PFSK-1 (cell line): ENCODE data around the gene NHSL2.

Experiments
- FOXP2 ChIP-seq: optimal IDR thresholded peaks from 2 replicates; pipeline ENCODE3; 2011; ENCODE audit warnings: borderline replicate concordance, control low read depth, inconsistent platforms; ENCODE audit not compliant: insufficient read depth; ENCODE audit errors: extremely low read length, extremely low read depth
- POLR2AphosphoS5 ChIP-seq: IDR thresholded peaks from 2 replicates; pipeline ENCODE4 v1.6.1; 2012; ENCODE audit warnings: low read depth, mild to moderate bottlenecking, control low read depth, low read length, moderate library complexity
- REST ChIP-seq, 2 experiments: IDR thresholded peaks; 2 replicates each; pipeline versions ENCODE4 v1.6.1 to v1.8.0; 2011 to 2012; ENCODE audit warnings: low read depth in 2 of 2, low read length in 2 of 2, control low read depth in 1 of 2, inconsistent platforms in 1 of 2, mild to moderate bottlenecking in 1 of 2, moderate library complexity in 1 of 2; ENCODE audit not compliant: insufficient read depth in 1 of 2
- SIN3A ChIP-seq: IDR thresholded peaks from 2 replicates; pipeline ENCODE4 v1.6.1; 2012; ENCODE audit warnings: mild to moderate bottlenecking, low read length, moderate library complexity, borderline replicate concordance; ENCODE audit not compliant: insufficient read depth
- TAF1 ChIP-seq: IDR thresholded peaks from 2 replicates; pipeline ENCODE4 v1.6.1; 2012; ENCODE audit warnings: low read length, control low read depth, borderline replicate concordance; ENCODE audit not compliant: insufficient read depth

Gene NHSL2

GRCh38 chrX:72050011-72050410 lies 139.4 kb downstream of the NHSL2 start:
- TF ChIP-seq POLR2AphosphoS5 (no peak), FOXP2 (no peak), TAF1 (no peak), REST (IDR thresholded peaks at IDR 0.05; ENCODE audit: insufficient read depth in 1 of 2, low read depth in 2 of 2, low read length in 2 of 2) (no peak), SIN3A (no peak)

GRCh38 chrX:72051589-72051988 lies 140.9 kb downstream of the NHSL2 start:
- TF ChIP-seq SIN3A, result no peak

- TF ChIP-seq REST (IDR thresholded peaks at IDR 0.05; ENCODE audit: insufficient read depth in 1 of 2, low read depth in 2 of 2, low read length in 2 of 2) (no peak), FOXP2 (no peak), SIN3A (no peak), POLR2AphosphoS5 (no peak), TAF1 (no peak)
These were observed 141.9 kb downstream of the NHSL2 start for GRCh38 chrX:72052415-72053090.

- no peak for TF ChIP-seq FOXP2
- no peak for TF ChIP-seq POLR2AphosphoS5
- TF ChIP-seq TAF1, result no peak
- TF ChIP-seq SIN3A, result no peak
- no peak for TF ChIP-seq REST (IDR thresholded peaks at IDR 0.05; ENCODE audit: insufficient read depth in 1 of 2, low read depth in 2 of 2, low read length in 2 of 2)
These were observed 142.9 kb downstream of the NHSL2 start for GRCh38 chrX:72053508-72053907.

- no peak for TF ChIP-seq TAF1
- TF ChIP-seq REST (IDR thresholded peaks at IDR 0.05; ENCODE audit: insufficient read depth in 1 of 2, low read depth in 2 of 2, low read length in 2 of 2), result no peak
- TF ChIP-seq POLR2AphosphoS5, result no peak
- TF ChIP-seq FOXP2, result no peak
- TF ChIP-seq SIN3A, result no peak
These were observed 144.3 kb downstream of the NHSL2 start for GRCh38 chrX:72054779-72055489.
